ENCODE results near the gene IGLL5. TPM values are rescaled to one million over a fixed set of nuclear protein-coding genes. Genes with fewer than 3 reads are reported as not detected.

The IGLL5 gene
- total and polyA plus RNA-seq, 9 donors: 0.40 to 9.8 (median 1.5) TPM; not detected in 1

GRCh38 chr22:22935546-22936157 is 48.0 kb downstream of the IGLL5 start:
- no peaks in the 10 kb centered on the region for H3K27me3 ChIP-seq
- no peaks in the 10 kb centered on the region for H3K9me3 ChIP-seq
- WGBS, 3 donors: 69 to 86% (median 77%) methylated on average over 4 of the region's 4 CpGs
- no peak for DNase-seq
- intact Hi-C loops (cut with DNase I): no loop called here
- TF ChIP-seq CTCF (IDR thresholded peaks at IDR 0.05) (no peak), EP300 (IDR thresholded peaks at IDR 0.05) (no peak)
- H3K36me3 ChIP-seq: no peaks in the 10 kb centered on the region
- no peak overlapping the region for H3K4me3 ChIP-seq
- no peaks in the 10 kb centered on the region for H3K4me1 ChIP-seq (ENCODE audit: insufficient read depth)
- H3K27ac ChIP-seq: no peak overlapping the region

- Histone ChIP-seq H3K9me3 (no peaks in the 10 kb centered on the region), H3K36me3 (no peaks in the 10 kb centered on the region), H3K27me3 (no peaks in the 10 kb centered on the region), H3K4me1 (ENCODE audit: insufficient read depth) (no peaks in the 10 kb centered on the region), H3K27ac (no peak overlapping the region), H3K4me3 (no peak overlapping the region)
- 82 to 89% (median 87%) methylated on average over 15 of the region's 15 CpGs for WGBS, 3 donors
- TF ChIP-seq POLR2A (IDR thresholded peaks at IDR 0.05) (no peak), CTCF (IDR thresholded peaks at IDR 0.05) (no peak), EP300 (IDR thresholded peaks at IDR 0.05) (no peak)
- no peak for DNase-seq
- intact Hi-C loops (cut with DNase I): no loop called here
Measured at GRCh38 chr22:22936180-22936914, 48.7 kb downstream of the IGLL5 start.

GRCh38 chr22:22936915-22937656 is 49.5 kb downstream of the IGLL5 start:
- Histone ChIP-seq H3K27me3 (no peaks in the 10 kb centered on the region), H3K4me3 (no peak overlapping the region), H3K9me3 (no peaks in the 10 kb centered on the region), H3K36me3 (no peaks in the 10 kb centered on the region), H3K4me1 (ENCODE audit: insufficient read depth) (no peaks in the 10 kb centered on the region), H3K27ac (no peak overlapping the region)
- intact Hi-C loops (cut with DNase I): no loop called here
- no peak for TF ChIP-seq POLR2A (IDR thresholded peaks at IDR 0.05)
- no peak for TF ChIP-seq EP300 (IDR thresholded peaks at IDR 0.05)
- no peak for TF ChIP-seq CTCF (IDR thresholded peaks at IDR 0.05)
- 59 to 70% (median 63%) methylated on average over 6 of the region's 6 CpGs for WGBS, 3 donors
- DNase-seq: no peak

GRCh38 chr22:22937894-22938480 is 50.4 kb downstream of the IGLL5 start:
- Histone ChIP-seq H3K9me3 (no peaks in the 10 kb centered on the region), H3K27ac (no peak overlapping the region), H3K4me3 (no peak overlapping the region), H3K4me1 (ENCODE audit: insufficient read depth) (no peaks in the 10 kb centered on the region), H3K36me3 (no peaks in the 10 kb centered on the region), H3K27me3 (no peaks in the 10 kb centered on the region)
- no peak for DNase-seq
- 77 to 86% (median 78%) methylated on average over 3 of the region's 3 CpGs for WGBS, 3 donors
- intact Hi-C loops (cut with DNase I): no loop called here
- TF ChIP-seq POLR2A (IDR thresholded peaks at IDR 0.05) (no peak), CTCF (IDR thresholded peaks at IDR 0.05) (no peak), EP300 (IDR thresholded peaks at IDR 0.05) (no peak)

All from ovary (tissue), 9 donors.